H1 (cell line): Measurements from ENCODE around the gene RABGGTB. TPM values are rescaled to one million over a fixed set of nuclear protein-coding genes. Genes with fewer than 3 reads are reported as not detected.
"Not testable (repeated sequence)": the region's sequence is repeated elsewhere in the genome, so short reads cannot be mapped to it uniquely, and the experiment has no call there.

Source experiments
- CTCF ChIA-PET: fragments of 300-600 bp; sonication (Branson Sonifier 250); formaldehyde crosslinking; loops from one replicate; lab custom pipeline; 2021; ENCODE audit not compliant: partially characterized antibody; lab: Charles Lee
- POLR2A ChIA-PET: fragments of 300-600 bp; sonication (Branson Sonifier 250); formaldehyde crosslinking; loops from one replicate; lab custom pipeline; 2021; ENCODE audit warnings: inconsistent platforms; ENCODE audit not compliant: partially characterized antibody; lab: Charles Lee
- DNase-seq, 2 experiments: peaks; one replicate each; pipeline versions ENCODE4 v3.0.0 to v3.0.0-alpha.2; 2010 to 2022; ENCODE audit warnings: low spot score in 2 of 2, low read depth in 1 of 2, mixed read lengths in 1 of 2
- FAIRE-seq: peaks from 2 replicates; lab custom pipeline; 2011; peaks lifted over from hg19 to GRCh38; lab: Jason Lieb, UNC
- H2AFZ ChIP-seq: 2 replicates; pipeline ENCODE4 v1.8.1; 2012; ENCODE audit warnings: low read length, inconsistent platforms
- H2AK5ac ChIP-seq: 2 replicates; pipeline ENCODE4 v1.6.1; 2013; ENCODE audit warnings: low read depth, low read length
- H2BK120ac ChIP-seq: replicated peaks from 2 replicates; pipeline ENCODE3; 2013; ENCODE audit warnings: low read depth, low read length, inconsistent platforms
- H2BK12ac ChIP-seq: 2 replicates; pipeline ENCODE4 v1.6.1; 2013; ENCODE audit warnings: low read depth, low read length
- H2BK15ac ChIP-seq: 2 replicates; pipeline ENCODE4 v1.6.1; 2013; ENCODE audit warnings: low read length
- H2BK20ac ChIP-seq: 2 replicates; pipeline ENCODE4 v1.6.1; 2013; ENCODE audit warnings: low read length
- H2BK5ac ChIP-seq: 2 replicates; pipeline ENCODE4 v1.6.1; 2013; ENCODE audit warnings: low read depth, low read length
- H3K14ac ChIP-seq: 2 replicates; pipeline ENCODE4 v1.6.1; 2013; ENCODE audit warnings: inconsistent platforms; ENCODE audit not compliant: insufficient read length
- H3K18ac ChIP-seq: 2 replicates; pipeline ENCODE4 v1.6.1; 2013; ENCODE audit warnings: low read length; ENCODE audit errors: extremely low read depth
- H3K23ac ChIP-seq: 2 replicates; pipeline ENCODE4 v1.6.1; 2013; ENCODE audit warnings: inconsistent platforms; ENCODE audit not compliant: insufficient read length
- H3K23me2 ChIP-seq: 2 replicates; pipeline ENCODE4 v1.6.1; 2013; ENCODE audit warnings: low read depth, low read length
- H3K27ac ChIP-seq: 2 replicates; pipeline ENCODE4 v1.6.1; 2011; ENCODE audit warnings: low read depth, low read length, inconsistent platforms
- H3K27me3 ChIP-seq, 4 experiments: replicated peaks in 1 of 4; 1 replicate in 1 of 4; 2 replicates in 3 of 4; pipeline versions ENCODE4 v1.6.1 to v1.8.1; 2011 to 2013; ENCODE audit warnings: low read length in 3 of 4, mild to moderate bottlenecking in 3 of 4, inconsistent platforms in 2 of 4, mixed read lengths in 2 of 4, moderate library complexity in 1 of 4; ENCODE audit not compliant: control insufficient read depth in 3 of 4, insufficient read depth in 3 of 4; ENCODE audit errors: extremely low read depth in 1 of 4
- H3K36me3 ChIP-seq, 4 experiments: 2 replicates each; pipeline versions ENCODE4 v1.6.1 to v1.8.1; 2011 to 2013; ENCODE audit warnings: mild to moderate bottlenecking in 4 of 4, low read length in 3 of 4, moderate library complexity in 2 of 4, control low read depth in 1 of 4, inconsistent platforms in 1 of 4; ENCODE audit not compliant: insufficient read depth in 4 of 4, control insufficient read depth in 2 of 4
- H3K4ac ChIP-seq: replicated peaks from 2 replicates; pipeline ENCODE3; 2013; ENCODE audit warnings: low read length, low read depth, mixed read lengths, inconsistent platforms; ENCODE audit not compliant: insufficient read length
- H3K4me1 ChIP-seq, 4 experiments: replicated peaks in 1 of 4; 1 replicate in 1 of 4; 2 replicates in 3 of 4; pipeline versions ENCODE4 v1.6.1 to v1.8.1; 2011 to 2013; ENCODE audit warnings: low read length in 3 of 4, inconsistent platforms in 2 of 4, mixed read lengths in 1 of 4; ENCODE audit not compliant: insufficient read depth in 4 of 4, control insufficient read depth in 3 of 4
- H3K4me2 ChIP-seq, 2 experiments: 2 replicates each; pipeline versions ENCODE4 v1.6.1 to v1.8.1; 2011 to 2013; ENCODE audit warnings: low read depth in 2 of 2, low read length in 2 of 2, control low read depth in 1 of 2, inconsistent platforms in 1 of 2, mild to moderate bottlenecking in 1 of 2; ENCODE audit not compliant: insufficient read depth in 1 of 2
- H3K4me3 ChIP-seq, 4 experiments: fragments of 200-600, 300-600 bp in 1 of 4; sonication (generic), shearing (Covaris generic), sonication (Bioruptor Twin) in 1 of 4; 2 replicates each; pipeline versions ENCODE4 v1.5.1 to v1.8.1; 2011 to 2016; ENCODE audit warnings: low read length in 4 of 4, low read depth in 3 of 4, control low read depth in 2 of 4, inconsistent platforms in 2 of 4, mild to moderate bottlenecking in 2 of 4, mixed read lengths in 1 of 4, moderate library complexity in 1 of 4; ENCODE audit not compliant: insufficient read depth in 2 of 4; ENCODE audit errors: extremely low read depth in 1 of 4
- H3K56ac ChIP-seq: replicated peaks from 2 replicates; pipeline ENCODE3; 2013; ENCODE audit warnings: low read depth, mild to moderate bottlenecking, mixed read lengths, low read length, inconsistent platforms; ENCODE audit not compliant: insufficient read length
- H3K79me1 ChIP-seq: 2 replicates; pipeline ENCODE4 v1.6.1; 2013; ENCODE audit warnings: low read depth, low read length, control low read depth
- H3K79me2 ChIP-seq, 2 experiments: 2 replicates each; pipeline versions ENCODE4 v1.6.1 to v1.8.1; 2012 to 2013; ENCODE audit warnings: low read length in 2 of 2, mild to moderate bottlenecking in 2 of 2, inconsistent platforms in 1 of 2; ENCODE audit not compliant: insufficient read depth in 2 of 2, control insufficient read depth in 1 of 2
- H3K9ac ChIP-seq, 4 experiments: replicated peaks in 1 of 4; 1 replicate in 1 of 4; 2 replicates in 3 of 4; pipeline versions ENCODE4 v1.6.1 to v1.8.1; 2011 to 2013; ENCODE audit warnings: low read depth in 3 of 4, low read length in 3 of 4, control low read depth in 2 of 4, mild to moderate bottlenecking in 2 of 4, moderate library complexity in 2 of 4, inconsistent platforms in 1 of 4; ENCODE audit errors: extremely low read depth in 1 of 4
- H3K9me3 ChIP-seq, 2 experiments: 2 replicates each; pipeline versions ENCODE4 v1.6.1 to v1.8.1; 2012 to 2013; ENCODE audit warnings: mild to moderate bottlenecking in 2 of 2, moderate library complexity in 2 of 2, control low read depth in 1 of 2, inconsistent platforms in 1 of 2, low read depth in 1 of 2, low read length in 1 of 2, mixed read lengths in 1 of 2; ENCODE audit not compliant: insufficient read depth in 2 of 2
- H4K20me1 ChIP-seq, 2 experiments: replicated peaks in 1 of 2; 2 replicates each; pipeline versions ENCODE3 to v1.8.1; 2011 to 2013; ENCODE audit warnings: inconsistent platforms in 2 of 2, low read length in 2 of 2, mild to moderate bottlenecking in 1 of 2; ENCODE audit not compliant: insufficient read depth in 2 of 2, control insufficient read depth in 1 of 2
- H4K5ac ChIP-seq: 2 replicates; pipeline ENCODE4 v1.6.1; 2013; ENCODE audit warnings: low read length, low read depth, mixed read lengths, inconsistent platforms; ENCODE audit not compliant: insufficient read length
- H4K8ac ChIP-seq: 2 replicates; pipeline ENCODE4 v1.8.0; 2013; ENCODE audit warnings: mild to moderate bottlenecking, moderate library complexity, low read length, inconsistent platforms; ENCODE audit not compliant: insufficient read depth; ENCODE audit errors: extremely low read depth
- H4K91ac ChIP-seq: replicated peaks from 2 replicates; pipeline ENCODE3; 2013; ENCODE audit warnings: low read length, mixed read lengths, inconsistent platforms; ENCODE audit not compliant: insufficient read length
- WGBS, 2 experiments: shearing (Covaris generic) in 1 of 2; methylation state at CpG; one replicate each; pipeline versions ENCODE4 v1.1.6 to v1.1.7; 2013 to 2015; ENCODE audit warnings: low lambda C conversion rate in 2 of 2, mixed read lengths in 2 of 2, inconsistent platforms in 1 of 2, low coverage in 1 of 2, missing lambda C conversion rate in 1 of 2; ENCODE audit not compliant: insufficient replicate concordance in 2 of 2, insufficient coverage in 1 of 2, insufficient read length in 1 of 2; ENCODE audit errors: extremely low coverage in 1 of 2, missing lambda C conversion rate in 1 of 2; 5-methylcytosine and 5-hydroxymethylcytosine counted together
- polyA plus RNA-seq, 7 experiments: library from polyadenylated mRNA; depleted of rRNA in 3 of 7; stranded (reverse) in 5 of 7; unstranded in 2 of 7; fragments of >200 nt in 5 of 7; fragments of 200-250 nt in 2 of 7; gene quantifications; 1 replicate in 5 of 7; 2 replicates in 1 of 7; 4 replicates in 1 of 7; pipeline versions ENCODE4 v1.2.1 to v1.2.3, GENCODE V29; 2011 to 2013; ENCODE audit warnings: missing spikeins in 2 of 7, mixed read lengths in 2 of 7
- total RNA-seq: library from RNA; stranded (reverse); fragmentation: NEBNext Ultra II Directional; extraction: Animal tissue kit (Norgen Biotek cat#: 25700); gene quantifications from 2 replicates; pipeline ENCODE4 v1.2.1, GENCODE V29; 2021

Gene RABGGTB
- total and polyA plus RNA-seq, 2 of the 8 experiments (the other 6 are each of a cell fraction or from before 2014, with no cell fraction given) = 70.7 to 124 TPM

DNA sequence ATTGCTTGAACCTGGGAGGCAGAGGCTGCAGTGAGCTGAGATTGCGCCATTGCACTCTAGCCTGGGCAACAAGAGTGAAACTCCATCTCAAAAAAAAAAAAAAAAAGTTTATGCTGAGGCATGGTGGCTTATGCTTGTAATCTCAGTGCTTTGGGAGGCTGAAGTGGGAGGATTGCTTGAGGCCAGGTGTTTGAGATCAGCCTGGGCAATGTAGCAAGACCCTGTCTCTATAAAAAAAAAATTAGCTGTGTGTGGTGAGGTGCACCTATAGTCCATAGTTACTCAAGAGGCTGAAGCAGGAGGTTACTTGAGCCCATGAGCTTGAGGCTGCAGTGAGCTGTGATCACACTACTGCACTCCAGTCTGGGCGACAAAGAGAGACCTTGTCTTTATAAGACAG is 15.4 kb downstream of the RABGGTB start:
- not testable (repeated sequence) for H3K27ac ChIP-seq, H3K18ac ChIP-seq, H3K4me3 ChIP-seq, H3K79me2 ChIP-seq, H3K79me1 ChIP-seq, H4K5ac ChIP-seq, H3K4ac ChIP-seq, H4K91ac ChIP-seq, H3K4me2 ChIP-seq, H3K56ac ChIP-seq, H4K8ac ChIP-seq, H3K4me1 ChIP-seq, H3K14ac ChIP-seq, H3K23me2 ChIP-seq, H2AFZ ChIP-seq, H2BK15ac ChIP-seq, H3K27me3 ChIP-seq, DNase-seq, H2BK20ac ChIP-seq, H2BK120ac ChIP-seq, H4K20me1 ChIP-seq, H3K9ac ChIP-seq, H2AK5ac ChIP-seq, H2BK5ac ChIP-seq, H3K9me3 ChIP-seq, FAIRE-seq, H2BK12ac ChIP-seq, H3K23ac ChIP-seq
- CTCF ChIA-PET = interaction anchor here (0.6 to 1.0 kb wide), 2 partner anchors 9 to 1819 kb away, joined by 3 read pairs; no protein-coding TSS in a partner anchor
- H3K36me3 ChIP-seq = peaks cover 0 to 15% (median under 1%) of the 10 kb centered on the region in 4 experiments; a peak in 4 of 8 replicates
- POLR2A ChIA-PET = interaction anchor here (0.7 to 3.7 kb wide), 6 partner anchors 9 to 1094 kb away, joined by 3 to 19 read pairs (median 6); partner anchors contain the start of gene RABGGTB
- 90% methylated on average over 2 of the region's 2 CpGs; no CpG with 5 or more reads in 1 of the 2 experiments for WGBS, 2 experiments
